Ectodermal cell (in vitro differentiated cells): ENCODE measurements around the gene ZNF41.

Experiments used
- H3K27ac ChIP-seq: 2 replicates; pipeline ENCODE4 v1.7.0; 2013; ENCODE audit warnings: mild to moderate bottlenecking, low read depth, low read length; ENCODE audit not compliant: insufficient read depth, poor library complexity, severe bottlenecking
- H3K27me3 ChIP-seq: 2 replicates; pipeline ENCODE4 v1.7.0; 2013; ENCODE audit warnings: mild to moderate bottlenecking, low read length; ENCODE audit not compliant: insufficient read depth, control insufficient read depth, poor library complexity, severe bottlenecking
- H3K36me3 ChIP-seq: one replicate; pipeline ENCODE4 v1.7.0; 2013; ENCODE audit warnings: low read length; ENCODE audit not compliant: control insufficient read depth, insufficient read depth
- H3K4me1 ChIP-seq: one replicate; pipeline ENCODE4 v1.7.0; 2013; ENCODE audit warnings: low read length; ENCODE audit not compliant: control insufficient read depth, insufficient read depth
- H3K4me3 ChIP-seq: 2 replicates; pipeline ENCODE4 v1.7.0; 2013; ENCODE audit warnings: low read depth, low read length, control low read depth; ENCODE audit not compliant: insufficient read depth
- H3K9me3 ChIP-seq: 2 replicates; pipeline ENCODE4 v1.7.0; 2013; ENCODE audit warnings: mild to moderate bottlenecking, low read length, moderate library complexity; ENCODE audit not compliant: control insufficient read depth
- WGBS, 2 experiments: methylation state at CpG; one replicate each; pipeline ENCODE4 v1.1.7; 2013; ENCODE audit warnings: missing lambda C conversion rate in 2 of 2; 5-methylcytosine and 5-hydroxymethylcytosine counted together

The ZNF41 gene

DNA sequence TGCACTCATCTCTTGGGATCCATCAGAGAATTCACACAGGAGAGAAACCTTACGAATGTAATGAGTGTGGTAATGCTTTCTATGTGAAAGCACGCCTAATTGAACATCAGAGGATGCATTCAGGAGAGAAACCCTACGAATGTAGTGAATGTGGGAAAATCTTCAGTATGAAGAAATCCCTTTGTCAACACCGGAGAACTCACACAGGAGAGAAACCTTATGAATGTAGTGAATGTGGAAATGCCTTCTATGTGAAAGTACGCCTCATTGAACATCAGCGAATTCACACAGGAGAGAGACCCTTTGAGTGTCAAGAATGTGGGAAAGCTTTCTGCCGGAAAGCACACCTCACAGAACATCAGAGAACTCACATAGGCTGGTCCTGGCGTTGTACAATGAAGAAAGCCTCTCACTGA is 69.8 kb downstream of the ZNF41 start:
- 86 to 95% methylated on average over 8 of the region's 8 CpGs for WGBS, 2 experiments
- H3K27me3 ChIP-seq, result no peaks in the 10 kb centered on the region
- H3K4me3 ChIP-seq, result no peak overlapping the region
- no peak overlapping the region for H3K27ac ChIP-seq
- no peaks in the 10 kb centered on the region for H3K36me3 ChIP-seq
- H3K9me3 ChIP-seq, result no peaks in the 10 kb centered on the region
- H3K4me1 ChIP-seq, result no peaks in the 10 kb centered on the region
